NCI-H82 treated with DMSO at 0.1 percent for 48 hours (cell line): ENCODE results near the gene TPPP.

Experiments
- DNase-seq: peaks from one replicate; lab custom pipeline; 2025; ENCODE audit not compliant: unreplicated experiment; lab: John Stamatoyannopoulos, UW

The TPPP gene

GRCh38 chr5:647727-648126 lies 45.4 kb downstream of the TPPP start:
- no peak for DNase-seq

- DNase-seq = no peak
Observed at GRCh38 chr5:647311-647710, 45.8 kb downstream of the TPPP start.

GRCh38 chr5:646396-647201 lies 46.6 kb downstream of the TPPP start:
- DNase-seq = no peak

GRCh38 chr5:645421-645820 lies 47.7 kb downstream of the TPPP start:
- DNase-seq = no peak

- no peak for DNase-seq
Observed at GRCh38 chr5:644971-645370, 48.2 kb downstream of the TPPP start.

- no peak for DNase-seq
Observed at GRCh38 chr5:644509-644908, 48.6 kb downstream of the TPPP start.

GRCh38 chr5:643811-644271 lies 49.3 kb downstream of the TPPP start:
- no peak for DNase-seq

GRCh38 chr5:643351-643801 lies 49.8 kb downstream of the TPPP start:
- no peak for DNase-seq

- DNase-seq = no peak
Observed at GRCh38 chr5:642481-642880, 50.7 kb downstream of the TPPP start.

GRCh38 chr5:641331-641765 lies 51.8 kb downstream of the TPPP start:
- DNase-seq = no peak

GRCh38 chr5:640461-641330 lies 52.5 kb downstream of the TPPP start:
- DNase-seq = no peak

GRCh38 chr5:639584-640213 lies 53.5 kb downstream of the TPPP start:
- DNase-seq = no peak

- no peak for DNase-seq
Observed at GRCh38 chr5:639253-639530, 54.0 kb downstream of the TPPP start.

GRCh38 chr5:638501-639252 lies 54.5 kb downstream of the TPPP start:
- no peak for DNase-seq

- no peak for DNase-seq
Observed at GRCh38 chr5:637581-638450, 55.3 kb downstream of the TPPP start.

- DNase-seq = no peak
Observed at GRCh38 chr5:636951-637350, 56.2 kb downstream of the TPPP start.

- DNase-seq = no peak
Observed at GRCh38 chr5:635306-636055, 57.7 kb downstream of the TPPP start.

- no peak for DNase-seq
Observed at GRCh38 chr5:634191-634590, 59.0 kb downstream of the TPPP start.

GRCh38 chr5:633501-633955 lies 59.6 kb downstream of the TPPP start:
- no peak for DNase-seq
